AG20443 (cell line): Measurements from ENCODE around the gene GGTLC1.

ENCODE experiments used
- DNase-seq: peaks from one replicate; pipeline ENCODE4 v3.0.0; 2012; ENCODE audit warnings: low spot score, mixed read lengths

The GGTLC1 gene

GRCh38 chr20:23963941-23964340 lies 24.6 kb downstream of the GGTLC1 start:
- DNase-seq, result no peak

- no peak for DNase-seq
These were observed 26.3 kb downstream of the GGTLC1 start for GRCh38 chr20:23962272-23962671.

GRCh38 chr20:23959054-23959453 lies 29.5 kb downstream of the GGTLC1 start:
- no peak for DNase-seq

GRCh38 chr20:23955896-23956295 lies 32.7 kb downstream of the GGTLC1 start:
- no peak for DNase-seq

- no peak for DNase-seq
These were observed 34.4 kb downstream of the GGTLC1 start for GRCh38 chr20:23954008-23954745.

GRCh38 chr20:23946206-23946605 lies 42.4 kb downstream of the GGTLC1 start:
- no peak for DNase-seq

GRCh38 chr20:23943304-23943703 lies 45.3 kb downstream of the GGTLC1 start:
- no peak for DNase-seq

- no peak for DNase-seq
These were observed 48.9 kb downstream of the GGTLC1 start for GRCh38 chr20:23939641-23940040.

- no peak for DNase-seq
These were observed 49.5 kb downstream of the GGTLC1 start for GRCh38 chr20:23939063-23939462.

- no peak for DNase-seq
These were observed 50.5 kb downstream of the GGTLC1 start for GRCh38 chr20:23938118-23938438.

GRCh38 chr20:23937303-23938117 lies 51.1 kb downstream of the GGTLC1 start:
- DNase-seq, result peak; percentile 75
